K562 (cell line): ENCODE results near the gene TBL1XR1. TPM values are rescaled to one million over a fixed set of nuclear protein-coding genes. Genes with fewer than 3 reads are reported as not detected.

Experiments
- EGR1 ChIP-seq: fragments of 450-650 bp; conservative IDR thresholded peaks from 2 replicates; pipeline ENCODE4 v1.6.1; 2017; ENCODE audit warnings: mild to moderate bottlenecking
- POLR2G ChIP-seq: fragments of 200-400 bp; formaldehyde crosslinking; IDR thresholded peaks from 2 replicates; pipeline ENCODE4 v1.6.1; 2017; ENCODE audit warnings: low read depth, mild to moderate bottlenecking, antibody characterized with exemption, low read length, moderate library complexity
- SMARCC2 ChIP-seq: fragments of 450-650 bp; IDR thresholded peaks from 2 replicates; pipeline ENCODE4 v1.6.1; 2017; ENCODE audit warnings: antibody characterized with exemption, moderate library complexity, mild to moderate bottlenecking, low read depth
- polyA plus RNA-seq, 8 experiments: library from polyadenylated mRNA; depleted of rRNA in 4 of 8; stranded (reverse) in 5 of 8; unstranded in 3 of 8; fragments of >200 nt; fragmentation: Nextera tagmentation in 2 of 8; fragmentation: Illumina TruSeq in 1 of 8; extraction: Ambion mirVana in 2 of 8; extraction: Trizol in 1 of 8; gene quantifications; 2 replicates each; pipeline versions ENCODE4 v1.2.1 to v1.2.3, GENCODE V29; 2011 to 2014; ENCODE audit warnings: inconsistent platforms in 1 of 8, missing spikeins in 1 of 8
- total RNA-seq, 7 experiments: library from RNA; depleted of rRNA in 6 of 7; stranded (reverse); fragments of >200 nt in 6 of 7; fragmentation: Illumina TruSeq in 2 of 7; extraction: Trizol in 2 of 7; gene quantifications; 2 replicates each; pipeline versions ENCODE4 v1.2.1 to v1.2.3, GENCODE V29; 2011 to 2021; ENCODE audit warnings: low replicate concordance in 1 of 7
- TF ChIP-seq, protein P1 (sequence below): fragments of 450-650 bp; IDR thresholded peaks from 2 replicates; pipeline ENCODE4 v1.6.1; 2016
- TF ChIP-seq, protein P2 (sequence below): sonication (generic); formaldehyde crosslinking; IDR thresholded peaks from 2 replicates; pipeline ENCODE4 v1.8.0; 2022; ENCODE audit warnings: missing genetic modification reagents, mild to moderate bottlenecking, borderline replicate concordance
- TF ChIP-seq, protein P3 (sequence below): fragments of 450-650 bp; formaldehyde crosslinking; IDR thresholded peaks from 2 replicates; pipeline ENCODE4 v1.4.0; 2020; ENCODE audit warnings: mild to moderate bottlenecking, moderate library complexity
- TF ChIP-seq, protein P4 (sequence below): sonication (generic); formaldehyde crosslinking; IDR thresholded peaks from 2 replicates; pipeline ENCODE4 v1.8.0; 2022; ENCODE audit warnings: missing genetic modification reagents, mild to moderate bottlenecking, borderline replicate concordance
- TF ChIP-seq, protein P5 (sequence below): IDR thresholded peaks from 2 replicates; pipeline ENCODE4 v1.6.1; 2016; ENCODE audit warnings: missing genetic modification characterization, missing compliant biosample characterization

The TBL1XR1 gene
- total and polyA plus RNA-seq, 9 of the 15 experiments (the other 6 are each of a cell fraction or from before 2014, with no cell fraction given), result 19.6 to 171 (median 83.3) TPM

DNA sequence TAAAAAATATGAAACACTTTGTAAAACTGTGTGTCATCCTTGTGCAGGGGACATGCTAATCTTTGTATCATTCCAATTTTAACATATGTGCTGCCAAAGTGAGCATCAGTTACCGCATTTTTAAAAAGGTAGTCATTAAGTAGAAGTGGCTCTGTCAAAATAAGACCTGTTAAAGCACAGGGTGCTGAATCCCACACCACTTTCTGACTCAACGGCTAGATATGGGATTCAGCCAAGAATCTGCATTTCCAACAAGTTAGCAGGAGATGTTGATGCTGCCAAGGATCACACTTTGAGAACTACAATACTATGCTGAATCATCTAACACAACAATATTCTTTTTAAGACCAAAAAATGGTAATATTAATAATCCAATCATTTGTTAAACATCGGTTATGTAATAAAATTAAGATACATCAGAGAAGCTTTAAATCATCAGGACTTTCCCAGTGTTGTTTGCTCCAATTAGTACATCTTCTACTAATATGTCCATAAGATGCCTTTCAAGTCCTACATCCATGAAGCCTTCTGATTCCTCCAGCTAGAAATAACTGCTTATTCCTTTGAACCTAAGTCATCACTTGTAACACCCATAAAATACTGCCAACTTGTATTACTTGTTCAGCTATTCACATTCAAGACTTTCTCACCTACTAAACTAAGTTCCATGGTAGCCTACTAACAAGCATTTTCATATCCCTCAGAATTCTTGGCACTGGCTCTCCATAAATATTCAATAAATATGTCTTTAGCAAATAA, 71.1 kb downstream of the TBL1XR1 start (continued):
- no peak for TF ChIP-seq EGR1
- TF ChIP-seq, protein P1, sequence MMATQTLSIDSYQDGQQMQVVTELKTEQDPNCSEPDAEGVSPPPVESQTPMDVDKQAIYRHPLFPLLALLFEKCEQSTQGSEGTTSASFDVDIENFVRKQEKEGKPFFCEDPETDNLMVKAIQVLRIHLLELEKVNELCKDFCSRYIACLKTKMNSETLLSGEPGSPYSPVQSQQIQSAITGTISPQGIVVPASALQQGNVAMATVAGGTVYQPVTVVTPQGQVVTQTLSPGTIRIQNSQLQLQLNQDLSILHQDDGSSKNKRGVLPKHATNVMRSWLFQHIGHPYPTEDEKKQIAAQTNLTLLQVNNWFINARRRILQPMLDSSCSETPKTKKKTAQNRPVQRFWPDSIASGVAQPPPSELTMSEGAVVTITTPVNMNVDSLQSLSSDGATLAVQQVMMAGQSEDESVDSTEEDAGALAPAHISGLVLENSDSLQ, result no peak
- no peak for TF ChIP-seq POLR2G
- TF ChIP-seq, protein P2, sequence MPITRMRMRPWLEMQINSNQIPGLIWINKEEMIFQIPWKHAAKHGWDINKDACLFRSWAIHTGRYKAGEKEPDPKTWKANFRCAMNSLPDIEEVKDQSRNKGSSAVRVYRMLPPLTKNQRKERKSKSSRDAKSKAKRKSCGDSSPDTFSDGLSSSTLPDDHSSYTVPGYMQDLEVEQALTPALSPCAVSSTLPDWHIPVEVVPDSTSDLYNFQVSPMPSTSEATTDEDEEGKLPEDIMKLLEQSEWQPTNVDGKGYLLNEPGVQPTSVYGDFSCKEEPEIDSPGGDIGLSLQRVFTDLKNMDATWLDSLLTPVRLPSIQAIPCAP (CRISPR knock-in tag), result no peak
- TF ChIP-seq, protein P3, sequence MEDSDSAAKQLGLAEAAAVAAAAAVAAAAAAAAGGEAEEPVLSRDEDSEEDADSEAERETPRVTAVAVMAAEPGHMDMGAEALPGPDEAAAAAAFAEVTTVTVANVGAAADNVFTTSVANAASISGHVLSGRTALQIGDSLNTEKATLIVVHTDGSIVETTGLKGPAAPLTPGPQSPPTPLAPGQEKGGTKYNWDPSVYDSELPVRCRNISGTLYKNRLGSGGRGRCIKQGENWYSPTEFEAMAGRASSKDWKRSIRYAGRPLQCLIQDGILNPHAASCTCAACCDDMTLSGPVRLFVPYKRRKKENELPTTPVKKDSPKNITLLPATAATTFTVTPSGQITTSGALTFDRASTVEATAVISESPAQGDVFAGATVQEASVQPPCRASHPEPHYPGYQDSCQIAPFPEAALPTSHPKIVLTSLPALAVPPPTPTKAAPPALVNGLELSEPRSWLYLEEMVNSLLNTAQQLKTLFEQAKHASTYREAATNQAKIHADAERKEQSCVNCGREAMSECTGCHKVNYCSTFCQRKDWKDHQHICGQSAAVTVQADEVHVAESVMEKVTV, result no peak
- no peak for TF ChIP-seq SMARCC2
- TF ChIP-seq, protein P4, sequence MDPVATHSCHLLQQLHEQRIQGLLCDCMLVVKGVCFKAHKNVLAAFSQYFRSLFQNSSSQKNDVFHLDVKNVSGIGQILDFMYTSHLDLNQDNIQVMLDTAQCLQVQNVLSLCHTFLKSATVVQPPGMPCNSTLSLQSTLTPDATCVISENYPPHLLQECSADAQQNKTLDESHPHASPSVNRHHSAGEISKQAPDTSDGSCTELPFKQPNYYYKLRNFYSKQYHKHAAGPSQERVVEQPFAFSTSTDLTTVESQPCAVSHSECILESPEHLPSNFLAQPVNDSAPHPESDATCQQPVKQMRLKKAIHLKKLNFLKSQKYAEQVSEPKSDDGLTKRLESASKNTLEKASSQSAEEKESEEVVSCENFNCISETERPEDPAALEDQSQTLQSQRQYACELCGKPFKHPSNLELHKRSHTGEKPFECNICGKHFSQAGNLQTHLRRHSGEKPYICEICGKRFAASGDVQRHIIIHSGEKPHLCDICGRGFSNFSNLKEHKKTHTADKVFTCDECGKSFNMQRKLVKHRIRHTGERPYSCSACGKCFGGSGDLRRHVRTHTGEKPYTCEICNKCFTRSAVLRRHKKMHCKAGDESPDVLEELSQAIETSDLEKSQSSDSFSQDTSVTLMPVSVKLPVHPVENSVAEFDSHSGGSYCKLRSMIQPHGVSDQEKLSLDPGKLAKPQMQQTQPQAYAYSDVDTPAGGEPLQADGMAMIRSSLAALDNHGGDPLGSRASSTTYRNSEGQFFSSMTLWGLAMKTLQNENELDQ (CRISPR knock-in tag), result no peak
- TF ChIP-seq, protein P5, sequence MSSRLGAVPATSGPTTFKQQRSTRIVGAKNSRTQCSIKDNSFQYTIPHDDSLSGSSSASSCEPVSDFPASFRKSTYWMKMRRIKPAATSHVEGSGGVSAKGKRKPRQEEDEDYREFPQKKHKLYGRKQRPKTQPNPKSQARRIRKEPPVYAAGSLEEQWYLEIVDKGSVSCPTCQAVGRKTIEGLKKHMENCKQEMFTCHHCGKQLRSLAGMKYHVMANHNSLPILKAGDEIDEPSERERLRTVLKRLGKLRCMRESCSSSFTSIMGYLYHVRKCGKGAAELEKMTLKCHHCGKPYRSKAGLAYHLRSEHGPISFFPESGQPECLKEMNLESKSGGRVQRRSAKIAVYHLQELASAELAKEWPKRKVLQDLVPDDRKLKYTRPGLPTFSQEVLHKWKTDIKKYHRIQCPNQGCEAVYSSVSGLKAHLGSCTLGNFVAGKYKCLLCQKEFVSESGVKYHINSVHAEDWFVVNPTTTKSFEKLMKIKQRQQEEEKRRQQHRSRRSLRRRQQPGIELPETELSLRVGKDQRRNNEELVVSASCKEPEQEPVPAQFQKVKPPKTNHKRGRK (tag), result no peak
